ENCODE results near the gene NDUFC1.
"Not testable (repeated sequence)": the region's sequence is repeated elsewhere in the genome, so short reads cannot be mapped to it uniquely, and the experiment has no call there.

DNA sequence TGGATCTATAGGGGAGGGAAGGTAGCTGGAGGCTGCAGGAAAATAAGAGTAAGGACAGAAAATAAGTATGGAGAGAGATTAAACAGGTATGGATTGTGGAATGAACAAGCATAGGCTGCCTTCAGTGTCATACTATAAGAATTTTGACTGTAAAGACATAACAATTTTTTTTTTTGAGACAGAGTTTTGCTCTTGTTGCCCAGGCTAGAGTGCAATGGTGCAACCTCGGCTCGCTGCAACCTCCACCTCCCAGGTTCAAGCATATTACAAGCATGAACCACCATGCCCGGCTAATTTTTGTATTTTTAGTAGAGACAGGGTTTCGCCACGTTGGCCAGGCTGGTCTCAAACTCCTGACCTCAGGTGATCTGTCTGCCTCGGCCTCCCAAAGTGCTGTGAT is 46.7 kb downstream of the NDUFC1 start:
- TF ChIP-seq FOSL1 (IDR thresholded peaks at IDR 0.05; ENCODE audit: insufficient read depth, low read depth, low read length); TAF7 (optimal IDR thresholded peaks at IDR 0.05; ENCODE audit: borderline replicate concordance, low read depth, low read length); POLR2A (IDR thresholded peaks at IDR 0.05; ENCODE audit: control extremely low read depth in 1 of 2, low read depth in 2 of 2, low read length in 2 of 2); YY1 (IDR thresholded peaks at IDR 0.05; ENCODE audit: low read depth, low read length): not testable (repeated sequence)
- TF ChIP-seq, protein P1, sequence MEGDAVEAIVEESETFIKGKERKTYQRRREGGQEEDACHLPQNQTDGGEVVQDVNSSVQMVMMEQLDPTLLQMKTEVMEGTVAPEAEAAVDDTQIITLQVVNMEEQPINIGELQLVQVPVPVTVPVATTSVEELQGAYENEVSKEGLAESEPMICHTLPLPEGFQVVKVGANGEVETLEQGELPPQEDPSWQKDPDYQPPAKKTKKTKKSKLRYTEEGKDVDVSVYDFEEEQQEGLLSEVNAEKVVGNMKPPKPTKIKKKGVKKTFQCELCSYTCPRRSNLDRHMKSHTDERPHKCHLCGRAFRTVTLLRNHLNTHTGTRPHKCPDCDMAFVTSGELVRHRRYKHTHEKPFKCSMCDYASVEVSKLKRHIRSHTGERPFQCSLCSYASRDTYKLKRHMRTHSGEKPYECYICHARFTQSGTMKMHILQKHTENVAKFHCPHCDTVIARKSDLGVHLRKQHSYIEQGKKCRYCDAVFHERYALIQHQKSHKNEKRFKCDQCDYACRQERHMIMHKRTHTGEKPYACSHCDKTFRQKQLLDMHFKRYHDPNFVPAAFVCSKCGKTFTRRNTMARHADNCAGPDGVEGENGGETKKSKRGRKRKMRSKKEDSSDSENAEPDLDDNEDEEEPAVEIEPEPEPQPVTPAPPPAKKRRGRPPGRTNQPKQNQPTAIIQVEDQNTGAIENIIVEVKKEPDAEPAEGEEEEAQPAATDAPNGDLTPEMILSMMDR (IDR thresholded peaks at IDR 0.05; ENCODE audit: control extremely low read depth in 1 of 3, insufficient read depth in 1 of 3, low read depth in 1 of 3, low read length in 3 of 3) = not testable (repeated sequence)
- TF ChIP-seq, protein P2, sequence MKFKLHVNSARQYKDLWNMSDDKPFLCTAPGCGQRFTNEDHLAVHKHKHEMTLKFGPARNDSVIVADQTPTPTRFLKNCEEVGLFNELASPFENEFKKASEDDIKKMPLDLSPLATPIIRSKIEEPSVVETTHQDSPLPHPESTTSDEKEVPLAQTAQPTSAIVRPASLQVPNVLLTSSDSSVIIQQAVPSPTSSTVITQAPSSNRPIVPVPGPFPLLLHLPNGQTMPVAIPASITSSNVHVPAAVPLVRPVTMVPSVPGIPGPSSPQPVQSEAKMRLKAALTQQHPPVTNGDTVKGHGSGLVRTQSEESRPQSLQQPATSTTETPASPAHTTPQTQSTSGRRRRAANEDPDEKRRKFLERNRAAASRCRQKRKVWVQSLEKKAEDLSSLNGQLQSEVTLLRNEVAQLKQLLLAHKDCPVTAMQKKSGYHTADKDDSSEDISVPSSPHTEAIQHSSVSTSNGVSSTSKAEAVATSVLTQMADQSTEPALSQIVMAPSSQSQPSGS (IDR thresholded peaks at IDR 0.05; ENCODE audit: low read length) = not testable (repeated sequence)
